ENCODE measurements around the gene IFIT5. TPM values are rescaled to one million over a fixed set of nuclear protein-coding genes. Genes with fewer than 3 reads are reported as not detected.

Gene IFIT5
- total and polyA plus RNA-seq, 2 experiments from 2014 or later, result 6.5 to 17.1 TPM

DNA sequence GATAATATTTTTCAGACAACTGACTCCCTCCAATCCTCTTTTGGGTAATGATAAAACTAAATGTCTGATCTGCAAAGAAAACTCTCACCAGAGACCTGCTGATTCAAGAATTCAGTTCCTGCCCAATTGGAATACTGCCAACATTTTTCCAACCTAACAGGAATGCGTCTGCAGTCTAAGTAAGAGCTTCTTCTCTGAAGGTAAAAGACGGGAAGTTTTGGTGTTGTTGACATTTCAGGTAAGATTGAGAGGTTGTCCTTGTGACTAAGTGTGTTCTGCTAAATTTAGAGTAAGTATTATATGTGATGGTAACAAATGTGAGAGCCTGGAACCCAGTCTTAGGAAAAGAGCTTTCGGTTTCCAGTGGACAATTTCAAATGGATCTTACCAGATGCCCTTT, 17.6 kb downstream of the IFIT5 start:
- no peaks in the 10 kb centered on the region for H3K9me2 ChIP-seq (replicated peaks; ENCODE audit: insufficient read depth)
- peak; percentile 50 for DNase-seq (ENCODE audit: low spot score)
- no peak for TF ChIP-seq EZH2phosphoT487 (IDR thresholded peaks at IDR 0.05; ENCODE audit: low read depth, severe bottlenecking, unreplicated experiment)
- no peak for TF ChIP-seq EZH2 (IDR thresholded peaks at IDR 0.05; ENCODE audit: borderline replicate concordance)
- TF ChIP-seq, protein P1, sequence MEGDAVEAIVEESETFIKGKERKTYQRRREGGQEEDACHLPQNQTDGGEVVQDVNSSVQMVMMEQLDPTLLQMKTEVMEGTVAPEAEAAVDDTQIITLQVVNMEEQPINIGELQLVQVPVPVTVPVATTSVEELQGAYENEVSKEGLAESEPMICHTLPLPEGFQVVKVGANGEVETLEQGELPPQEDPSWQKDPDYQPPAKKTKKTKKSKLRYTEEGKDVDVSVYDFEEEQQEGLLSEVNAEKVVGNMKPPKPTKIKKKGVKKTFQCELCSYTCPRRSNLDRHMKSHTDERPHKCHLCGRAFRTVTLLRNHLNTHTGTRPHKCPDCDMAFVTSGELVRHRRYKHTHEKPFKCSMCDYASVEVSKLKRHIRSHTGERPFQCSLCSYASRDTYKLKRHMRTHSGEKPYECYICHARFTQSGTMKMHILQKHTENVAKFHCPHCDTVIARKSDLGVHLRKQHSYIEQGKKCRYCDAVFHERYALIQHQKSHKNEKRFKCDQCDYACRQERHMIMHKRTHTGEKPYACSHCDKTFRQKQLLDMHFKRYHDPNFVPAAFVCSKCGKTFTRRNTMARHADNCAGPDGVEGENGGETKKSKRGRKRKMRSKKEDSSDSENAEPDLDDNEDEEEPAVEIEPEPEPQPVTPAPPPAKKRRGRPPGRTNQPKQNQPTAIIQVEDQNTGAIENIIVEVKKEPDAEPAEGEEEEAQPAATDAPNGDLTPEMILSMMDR (IDR thresholded peaks at IDR 0.05; ENCODE audit: poor library complexity), result no peak
- no peak overlapping the region for H2AFZ ChIP-seq
- WGBS (ENCODE audit: low lambda C conversion rate, missing lambda C conversion rate), result 57% methylated on average over 3 of the region's 3 CpGs
- no peaks in the 10 kb centered on the region for H3K79me2 ChIP-seq
- no peaks in the 10 kb centered on the region for H3K27me3 ChIP-seq
- no peak overlapping the region for H3K4me2 ChIP-seq
- no peaks in the 10 kb centered on the region for H3K4me1 ChIP-seq (ENCODE audit: insufficient read depth)
- H3K4me3 ChIP-seq, result no peak overlapping the region
- no peaks in the 10 kb centered on the region for H3K9me3 ChIP-seq (ENCODE audit: low read depth)
- H3K27ac ChIP-seq, result no peak overlapping the region
- H4K20me1 ChIP-seq (ENCODE audit: insufficient read depth, poor library complexity, severe bottlenecking), result no peaks in the 10 kb centered on the region
- H3K36me3 ChIP-seq (replicated peaks; ENCODE audit: insufficient read depth, low read depth), result no peaks in the 10 kb centered on the region

DNA sequence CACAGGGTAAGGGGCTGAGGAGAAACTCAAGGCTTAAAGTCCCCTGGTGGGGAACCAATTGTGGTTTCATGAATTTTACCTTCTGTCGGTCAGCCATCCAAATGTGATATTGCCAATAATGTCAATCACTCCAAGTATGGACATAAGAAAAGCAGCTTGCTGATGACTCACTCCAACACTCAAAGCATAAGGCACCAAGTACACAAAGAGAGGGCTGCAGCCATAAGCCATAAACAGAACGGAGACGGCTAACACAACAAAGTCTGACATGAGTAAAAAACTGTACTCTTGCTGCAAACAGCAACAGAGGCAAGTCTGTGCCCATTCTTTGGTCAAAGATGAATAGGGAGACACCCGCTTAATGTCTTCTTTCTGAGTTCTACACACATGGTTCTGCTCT, 24.2 kb downstream of the IFIT5 start:
- DNase-seq (ENCODE audit: low spot score), result no peak
- Histone ChIP-seq H3K4me1 (ENCODE audit: insufficient read depth) (no peaks in the 10 kb centered on the region), H3K27ac (no peak overlapping the region), H3K4me2 (no peak overlapping the region), H3K36me3 (replicated peaks; ENCODE audit: insufficient read depth, low read depth) (no peaks in the 10 kb centered on the region), H3K9me3 (ENCODE audit: low read depth) (no peaks in the 10 kb centered on the region), H3K79me2 (no peaks in the 10 kb centered on the region), H3K4me3 (no peak overlapping the region), H3K9me2 (replicated peaks; ENCODE audit: insufficient read depth) (no peaks in the 10 kb centered on the region), H3K27me3 (no peaks in the 10 kb centered on the region), H4K20me1 (ENCODE audit: insufficient read depth, poor library complexity, severe bottlenecking) (no peaks in the 10 kb centered on the region), H2AFZ (no peak overlapping the region)
- 82% methylated on average over 4 of the region's 4 CpGs for WGBS (ENCODE audit: low lambda C conversion rate, missing lambda C conversion rate)
- TF ChIP-seq EZH2phosphoT487 (IDR thresholded peaks at IDR 0.05; ENCODE audit: low read depth, severe bottlenecking, unreplicated experiment) (no peak), EZH2 (IDR thresholded peaks at IDR 0.05; ENCODE audit: borderline replicate concordance) (no peak)
- TF ChIP-seq, protein P1 (IDR thresholded peaks at IDR 0.05; ENCODE audit: poor library complexity), result no peak

DNA sequence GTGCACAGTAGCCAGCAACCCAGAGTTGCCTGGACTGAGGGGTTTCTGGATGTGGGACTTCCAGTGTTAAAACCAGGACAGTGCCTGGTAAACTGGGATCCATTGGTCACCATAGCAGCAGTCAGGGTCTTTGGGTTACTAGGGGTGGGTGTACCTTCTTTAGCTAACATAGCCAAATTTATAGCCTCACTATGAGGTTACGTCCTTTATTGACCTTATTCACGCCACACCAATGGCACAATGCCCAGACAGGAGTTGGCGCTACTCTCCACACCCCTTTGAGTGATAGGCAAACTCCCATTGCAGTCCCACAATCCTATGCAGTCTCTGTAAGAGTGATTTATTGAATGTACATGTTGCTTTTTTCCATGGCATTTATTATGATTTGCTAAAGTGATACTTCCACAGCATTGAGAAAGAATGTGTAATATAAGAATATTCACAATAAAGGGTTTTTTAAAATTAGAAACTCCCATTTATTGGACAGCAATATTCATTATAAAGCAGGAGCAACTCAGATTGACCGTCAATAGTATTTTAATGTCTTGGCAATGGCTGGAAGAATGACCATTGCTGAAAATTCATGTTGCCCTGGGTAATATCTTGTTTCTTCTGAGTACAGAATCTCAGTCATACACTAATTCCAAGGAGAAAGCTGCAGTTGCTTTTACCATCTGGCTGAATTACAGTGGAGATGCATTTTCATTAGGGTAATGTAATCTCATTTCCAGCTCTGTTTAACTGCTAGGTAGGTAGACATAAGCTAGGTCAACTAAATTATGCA, 26.1 kb downstream of the IFIT5 start:
- Histone ChIP-seq H3K27me3 (no peaks in the 10 kb centered on the region), H3K36me3 (replicated peaks; ENCODE audit: insufficient read depth, low read depth) (no peaks in the 10 kb centered on the region), H3K27ac (no peak overlapping the region), H3K4me3 (no peak overlapping the region), H2AFZ (no peak overlapping the region), H3K4me2 (no peak overlapping the region), H3K4me1 (ENCODE audit: insufficient read depth) (no peaks in the 10 kb centered on the region), H4K20me1 (ENCODE audit: insufficient read depth, poor library complexity, severe bottlenecking) (no peaks in the 10 kb centered on the region), H3K9me2 (replicated peaks; ENCODE audit: insufficient read depth) (no peaks in the 10 kb centered on the region), H3K9me3 (ENCODE audit: low read depth) (no peaks in the 10 kb centered on the region), H3K79me2 (no peaks in the 10 kb centered on the region)
- DNase-seq (ENCODE audit: low spot score), result no peak
- no peak for TF ChIP-seq EZH2phosphoT487 (IDR thresholded peaks at IDR 0.05; ENCODE audit: low read depth, severe bottlenecking, unreplicated experiment)
- TF ChIP-seq, protein P1 (IDR thresholded peaks at IDR 0.05; ENCODE audit: poor library complexity), result no peak
- no peak for TF ChIP-seq EZH2 (IDR thresholded peaks at IDR 0.05; ENCODE audit: borderline replicate concordance)
- WGBS (ENCODE audit: low lambda C conversion rate, missing lambda C conversion rate), result 94% methylated on average over 4 of the region's 4 CpGs

All from hepatocyte (in vitro differentiated cells).